IPS-15b (cell line): ENCODE measurements around the gene RMC1.

Experiments used
- H3K27me3 ChIP-seq: one replicate; pipeline ENCODE4 v1.6.1; 2013; ENCODE audit warnings: low read length; ENCODE audit not compliant: control insufficient read depth, insufficient read depth
- H3K36me3 ChIP-seq: one replicate; pipeline ENCODE4 v1.6.1; 2013; ENCODE audit warnings: low read length; ENCODE audit not compliant: control insufficient read depth, insufficient read depth
- H3K4me1 ChIP-seq: one replicate; pipeline ENCODE4 v1.6.1; 2013; ENCODE audit warnings: mild to moderate bottlenecking, low read length; ENCODE audit not compliant: control insufficient read depth, insufficient read depth
- H3K4me3 ChIP-seq: one replicate; pipeline ENCODE4 v1.5.1; 2013; ENCODE audit warnings: low read depth, low read length
- H3K9ac ChIP-seq: one replicate; pipeline ENCODE4 v1.6.1; 2013; ENCODE audit warnings: low read depth, mild to moderate bottlenecking, low read length
- H3K9me3 ChIP-seq: one replicate; pipeline ENCODE4 v1.6.1; 2013; ENCODE audit warnings: mild to moderate bottlenecking, low read length; ENCODE audit not compliant: control insufficient read depth, insufficient read depth

RMC1 gene

GRCh38 chr18:23503038-23503962 is at the start of gene RMC1:
TSS of gene RMC1 (plus strand) at chr18:23503511. CDS start at chr18:23503619, 108 bp downstream.
- peak within 1 kb of the TSS; percentile 83 for H3K9ac ChIP-seq
- H3K4me1 ChIP-seq = peaks cover 2% of the 10 kb centered on the region
- H3K9me3 ChIP-seq = no peaks in the 10 kb centered on the region
- peaks cover 3% of the 10 kb centered on the region for H3K36me3 ChIP-seq
- H3K27me3 ChIP-seq = peaks cover 19% of the 10 kb centered on the region
- H3K4me3 ChIP-seq = peak within 1 kb of the TSS; percentile 77

- Histone ChIP-seq H3K36me3 (no peaks in the 10 kb centered on the region), H3K4me3 (peak overlapping the region; percentile 98), H3K4me1 (peaks cover 7% of the 10 kb centered on the region), H3K9me3 (no peaks in the 10 kb centered on the region), H3K9ac (peak overlapping the region; percentile 13), H3K27me3 (no peaks in the 10 kb centered on the region)
Observed at GRCh38 chr18:23453680-23454058, 49.6 kb upstream of the RMC1 start.

- no peaks in the 10 kb centered on the region for H3K36me3 ChIP-seq
- no peak overlapping the region for H3K9ac ChIP-seq
- H3K27me3 ChIP-seq = no peaks in the 10 kb centered on the region
- no peak overlapping the region for H3K4me3 ChIP-seq
- peaks cover 7% of the 10 kb centered on the region for H3K4me1 ChIP-seq
- no peaks in the 10 kb centered on the region for H3K9me3 ChIP-seq
Observed at GRCh38 chr18:23456835-23457234, 46.5 kb upstream of the RMC1 start.

- Histone ChIP-seq H3K36me3 (peaks cover under 1% of the 10 kb centered on the region), H3K27me3 (no peaks in the 10 kb centered on the region), H3K4me3 (no peak overlapping the region), H3K9me3 (no peaks in the 10 kb centered on the region), H3K9ac (no peak overlapping the region), H3K4me1 (peaks cover 3% of the 10 kb centered on the region)
Observed at GRCh38 chr18:23458830-23459529, 44.3 kb upstream of the RMC1 start.

GRCh38 chr18:23459530-23459921 is 43.8 kb upstream of the RMC1 start:
- Histone ChIP-seq H3K4me3 (no peak overlapping the region), H3K9ac (no peak overlapping the region), H3K4me1 (no peaks in the 10 kb centered on the region), H3K36me3 (peaks cover 4% of the 10 kb centered on the region), H3K9me3 (no peaks in the 10 kb centered on the region), H3K27me3 (no peaks in the 10 kb centered on the region)

GRCh38 chr18:23460285-23461273 is 42.7 kb upstream of the RMC1 start:
- Histone ChIP-seq H3K9me3 (no peaks in the 10 kb centered on the region), H3K27me3 (no peaks in the 10 kb centered on the region), H3K9ac (no peak overlapping the region), H3K36me3 (peaks cover 4% of the 10 kb centered on the region), H3K4me1 (no peaks in the 10 kb centered on the region), H3K4me3 (no peak overlapping the region)

GRCh38 chr18:23462876-23463275 is 40.4 kb upstream of the RMC1 start:
- Histone ChIP-seq H3K9me3 (no peaks in the 10 kb centered on the region), H3K9ac (no peak overlapping the region), H3K36me3 (peaks cover 9% of the 10 kb centered on the region), H3K4me1 (no peaks in the 10 kb centered on the region), H3K4me3 (no peak overlapping the region), H3K27me3 (no peaks in the 10 kb centered on the region)

GRCh38 chr18:23468753-23469459 is 34.4 kb upstream of the RMC1 start:
- no peaks in the 10 kb centered on the region for H3K4me1 ChIP-seq
- H3K9ac ChIP-seq = no peak overlapping the region
- peaks cover 20% of the 10 kb centered on the region for H3K36me3 ChIP-seq
- no peaks in the 10 kb centered on the region for H3K9me3 ChIP-seq
- H3K4me3 ChIP-seq = no peak overlapping the region
- H3K27me3 ChIP-seq = no peaks in the 10 kb centered on the region

GRCh38 chr18:23470620-23471387 is 32.5 kb upstream of the RMC1 start:
- no peaks in the 10 kb centered on the region for H3K27me3 ChIP-seq
- H3K4me1 ChIP-seq = no peaks in the 10 kb centered on the region
- H3K4me3 ChIP-seq = no peak overlapping the region
- no peaks in the 10 kb centered on the region for H3K9me3 ChIP-seq
- no peak overlapping the region for H3K9ac ChIP-seq
- peaks cover 21% of the 10 kb centered on the region for H3K36me3 ChIP-seq

GRCh38 chr18:23471486-23471885 is 31.8 kb upstream of the RMC1 start:
- Histone ChIP-seq H3K4me3 (no peak overlapping the region), H3K27me3 (no peaks in the 10 kb centered on the region), H3K9me3 (no peaks in the 10 kb centered on the region), H3K4me1 (no peaks in the 10 kb centered on the region), H3K9ac (no peak overlapping the region), H3K36me3 (peaks cover 18% of the 10 kb centered on the region)
